ENCODE data around the gene NAV2.

The NAV2 gene

DNA sequence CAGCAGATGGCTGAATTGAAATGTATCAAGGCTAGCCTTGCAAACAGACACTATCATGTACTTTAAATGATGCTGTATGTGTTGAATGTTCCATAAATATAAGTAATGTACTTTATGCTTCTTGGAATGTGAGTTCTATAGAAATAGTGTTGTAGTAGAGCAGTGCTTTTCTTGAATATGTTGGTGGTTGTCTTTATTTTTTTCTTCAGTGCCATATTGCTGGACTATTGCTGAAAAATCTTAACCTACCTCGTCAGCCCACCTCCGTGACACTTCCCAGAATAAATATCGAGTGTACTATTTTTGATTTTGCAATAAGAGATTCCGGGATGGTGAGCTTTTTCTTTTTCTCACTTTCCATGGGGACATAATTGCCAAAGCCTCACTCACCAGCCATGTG lies 153.9 kb downstream of the NAV2 start:
- no peaks in the 10 kb centered on the region for H3K36me3 ChIP-seq
- no peak overlapping the region for H3K4me3 ChIP-seq (ENCODE audit: low read depth in 1 of 2, low read length in 1 of 2)
- TF ChIP-seq, protein P1, sequence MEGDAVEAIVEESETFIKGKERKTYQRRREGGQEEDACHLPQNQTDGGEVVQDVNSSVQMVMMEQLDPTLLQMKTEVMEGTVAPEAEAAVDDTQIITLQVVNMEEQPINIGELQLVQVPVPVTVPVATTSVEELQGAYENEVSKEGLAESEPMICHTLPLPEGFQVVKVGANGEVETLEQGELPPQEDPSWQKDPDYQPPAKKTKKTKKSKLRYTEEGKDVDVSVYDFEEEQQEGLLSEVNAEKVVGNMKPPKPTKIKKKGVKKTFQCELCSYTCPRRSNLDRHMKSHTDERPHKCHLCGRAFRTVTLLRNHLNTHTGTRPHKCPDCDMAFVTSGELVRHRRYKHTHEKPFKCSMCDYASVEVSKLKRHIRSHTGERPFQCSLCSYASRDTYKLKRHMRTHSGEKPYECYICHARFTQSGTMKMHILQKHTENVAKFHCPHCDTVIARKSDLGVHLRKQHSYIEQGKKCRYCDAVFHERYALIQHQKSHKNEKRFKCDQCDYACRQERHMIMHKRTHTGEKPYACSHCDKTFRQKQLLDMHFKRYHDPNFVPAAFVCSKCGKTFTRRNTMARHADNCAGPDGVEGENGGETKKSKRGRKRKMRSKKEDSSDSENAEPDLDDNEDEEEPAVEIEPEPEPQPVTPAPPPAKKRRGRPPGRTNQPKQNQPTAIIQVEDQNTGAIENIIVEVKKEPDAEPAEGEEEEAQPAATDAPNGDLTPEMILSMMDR (IDR thresholded peaks at IDR 0.05) = no peak
- H3K27ac ChIP-seq = no peak overlapping the region
- peaks cover 5% of the 10 kb centered on the region for H3K27me3 ChIP-seq
- no peaks in the 10 kb centered on the region for H3K4me1 ChIP-seq (ENCODE audit: control insufficient read depth in 1 of 2, insufficient read depth in 1 of 2, low read depth in 1 of 2, low read length in 1 of 2)
- H3K9me3 ChIP-seq = no peaks in the 10 kb centered on the region

DNA sequence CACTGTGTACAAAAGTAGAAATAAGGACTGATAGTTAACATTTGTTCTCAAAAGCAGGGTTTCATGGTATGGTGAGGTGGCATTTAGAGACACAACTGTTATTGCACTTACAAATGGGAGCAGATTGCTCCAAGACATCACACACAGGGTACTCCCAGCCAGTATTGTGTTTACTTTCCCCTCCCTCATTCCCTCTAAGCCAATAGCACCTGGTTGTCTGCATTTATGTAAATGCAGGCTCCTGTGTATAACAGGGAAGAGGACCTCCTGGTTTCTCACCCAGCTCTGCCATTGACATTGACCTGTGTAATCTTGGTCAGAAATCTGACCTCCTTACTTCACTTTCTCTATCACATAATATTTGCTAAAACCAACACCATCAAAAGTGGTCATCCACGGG lies 154.4 kb downstream of the NAV2 start:
- TF ChIP-seq, protein P1 (IDR thresholded peaks at IDR 0.05) = no peak
- H3K27ac ChIP-seq = no peak overlapping the region

DNA sequence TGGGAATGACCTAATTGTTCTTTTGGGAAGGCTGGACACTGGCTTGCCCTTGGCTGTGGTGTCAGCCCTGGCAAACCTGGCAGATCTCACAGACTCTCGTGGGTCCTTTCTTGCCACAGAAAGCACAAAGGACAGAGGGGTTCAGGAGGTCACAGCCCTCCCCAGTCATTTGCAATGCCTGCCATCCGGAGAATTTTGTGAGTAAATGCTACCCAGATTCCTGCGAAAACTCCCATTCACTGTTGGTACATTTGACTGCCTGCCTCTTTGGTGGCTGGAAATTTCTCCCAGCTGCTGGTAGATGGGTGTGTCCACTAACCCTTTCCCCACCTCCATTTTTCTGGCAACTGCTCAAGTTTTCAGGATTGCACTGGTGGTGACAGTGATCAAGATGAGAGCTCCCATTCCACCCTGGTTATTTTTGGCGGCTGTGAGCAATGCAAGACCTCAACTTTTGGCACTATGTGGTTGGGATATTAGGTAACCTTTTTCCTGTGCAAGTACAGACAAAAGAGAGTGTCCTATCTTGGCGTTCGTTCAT lies 155.7 kb downstream of the NAV2 start:
- Histone ChIP-seq H3K27ac (no peak overlapping the region), H3K9me3 (no peaks in the 10 kb centered on the region), H3K27me3 (peaks cover 5% of the 10 kb centered on the region), H3K36me3 (no peaks in the 10 kb centered on the region), H3K4me1 (ENCODE audit: control insufficient read depth in 1 of 2, insufficient read depth in 1 of 2, low read depth in 1 of 2, low read length in 1 of 2) (no peaks in the 10 kb centered on the region), H3K4me3 (ENCODE audit: low read depth in 1 of 2, low read length in 1 of 2) (no peak overlapping the region)
- TF ChIP-seq, protein P1 (IDR thresholded peaks at IDR 0.05) = no peak

More for the DNA sequence above, 154.4 kb downstream of the NAV2 start:
- H3K9me3 ChIP-seq = no peaks in the 10 kb centered on the region
- no peaks in the 10 kb centered on the region for H3K36me3 ChIP-seq
- H3K4me3 ChIP-seq (ENCODE audit: low read depth in 1 of 2, low read length in 1 of 2) = no peak overlapping the region
- H3K27me3 ChIP-seq = peaks cover 5% of the 10 kb centered on the region
- no peaks in the 10 kb centered on the region for H3K4me1 ChIP-seq (ENCODE audit: control insufficient read depth in 1 of 2, insufficient read depth in 1 of 2, low read depth in 1 of 2, low read length in 1 of 2)

DNA sequence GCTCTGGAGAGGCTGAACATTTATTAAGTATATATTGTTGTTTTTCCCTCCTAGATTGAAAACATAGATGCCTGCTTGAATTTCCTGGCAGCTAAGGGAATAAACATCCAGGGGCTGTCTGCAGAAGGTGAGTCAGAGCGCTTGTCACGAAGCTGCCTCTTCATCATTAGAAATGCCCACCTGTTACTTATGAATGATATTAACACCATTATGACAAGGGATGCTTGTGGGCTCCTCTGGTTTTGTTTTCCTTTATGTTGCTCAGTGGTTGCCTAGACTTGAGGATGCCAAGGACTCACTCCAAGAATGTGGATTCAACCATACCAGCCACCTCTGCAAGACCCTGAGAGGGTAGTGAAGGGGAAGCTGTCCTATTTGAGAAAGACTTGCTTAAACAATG lies 156.2 kb downstream of the NAV2 start:
- no peak overlapping the region for H3K27ac ChIP-seq
- H3K36me3 ChIP-seq = no peaks in the 10 kb centered on the region
- no peaks in the 10 kb centered on the region for H3K9me3 ChIP-seq
- TF ChIP-seq, protein P1 (IDR thresholded peaks at IDR 0.05) = no peak
- H3K27me3 ChIP-seq = peaks cover 5% of the 10 kb centered on the region
- no peaks in the 10 kb centered on the region for H3K4me1 ChIP-seq (ENCODE audit: control insufficient read depth in 1 of 2, insufficient read depth in 1 of 2, low read depth in 1 of 2, low read length in 1 of 2)
- H3K4me3 ChIP-seq (ENCODE audit: low read depth in 1 of 2, low read length in 1 of 2) = no peak overlapping the region

DNA sequence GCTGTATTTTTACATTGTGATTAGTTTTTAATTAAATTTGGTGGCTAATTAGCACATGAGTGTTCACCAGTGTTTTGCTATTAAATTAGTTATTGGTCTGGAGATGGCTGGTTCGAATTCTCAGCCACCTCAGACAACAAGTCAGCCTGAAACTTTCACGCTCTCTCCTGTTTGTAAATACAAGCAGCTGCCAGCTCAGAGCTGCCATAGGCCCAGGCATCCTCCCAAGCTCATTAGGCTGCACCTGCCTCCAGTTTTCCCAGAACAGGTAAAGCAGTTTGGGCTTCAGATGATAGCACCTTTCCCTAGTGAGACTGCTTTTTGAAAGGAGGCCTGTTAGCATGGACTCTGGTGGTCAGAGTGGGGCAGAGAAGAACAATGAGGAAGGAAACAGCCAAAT lies 156.8 kb downstream of the NAV2 start:
- no peaks in the 10 kb centered on the region for H3K4me1 ChIP-seq (ENCODE audit: control insufficient read depth in 1 of 2, insufficient read depth in 1 of 2, low read depth in 1 of 2, low read length in 1 of 2)
- TF ChIP-seq, protein P1 (IDR thresholded peaks at IDR 0.05) = no peak
- H3K27ac ChIP-seq = no peak overlapping the region
- no peaks in the 10 kb centered on the region for H3K9me3 ChIP-seq
- no peaks in the 10 kb centered on the region for H3K36me3 ChIP-seq
- H3K27me3 ChIP-seq = peaks cover 5% of the 10 kb centered on the region
- H3K4me3 ChIP-seq (ENCODE audit: low read depth in 1 of 2, low read length in 1 of 2) = no peak overlapping the region

Measured in neutrophil (primary cell).